ENCODE measurements around the gene ACAP2.

GRCh38 chr3:195246581-195246995 is 196.2 kb downstream of the ACAP2 start:
- TF ChIP-seq, protein P1, sequence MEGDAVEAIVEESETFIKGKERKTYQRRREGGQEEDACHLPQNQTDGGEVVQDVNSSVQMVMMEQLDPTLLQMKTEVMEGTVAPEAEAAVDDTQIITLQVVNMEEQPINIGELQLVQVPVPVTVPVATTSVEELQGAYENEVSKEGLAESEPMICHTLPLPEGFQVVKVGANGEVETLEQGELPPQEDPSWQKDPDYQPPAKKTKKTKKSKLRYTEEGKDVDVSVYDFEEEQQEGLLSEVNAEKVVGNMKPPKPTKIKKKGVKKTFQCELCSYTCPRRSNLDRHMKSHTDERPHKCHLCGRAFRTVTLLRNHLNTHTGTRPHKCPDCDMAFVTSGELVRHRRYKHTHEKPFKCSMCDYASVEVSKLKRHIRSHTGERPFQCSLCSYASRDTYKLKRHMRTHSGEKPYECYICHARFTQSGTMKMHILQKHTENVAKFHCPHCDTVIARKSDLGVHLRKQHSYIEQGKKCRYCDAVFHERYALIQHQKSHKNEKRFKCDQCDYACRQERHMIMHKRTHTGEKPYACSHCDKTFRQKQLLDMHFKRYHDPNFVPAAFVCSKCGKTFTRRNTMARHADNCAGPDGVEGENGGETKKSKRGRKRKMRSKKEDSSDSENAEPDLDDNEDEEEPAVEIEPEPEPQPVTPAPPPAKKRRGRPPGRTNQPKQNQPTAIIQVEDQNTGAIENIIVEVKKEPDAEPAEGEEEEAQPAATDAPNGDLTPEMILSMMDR (IDR thresholded peaks at IDR 0.05 in 4 of 5, conservative IDR thresholded peaks at IDR 0.05 in 1 of 5): no peak
- TF ChIP-seq POLR2A (IDR thresholded peaks at IDR 0.05): no peak
